H1 (cell line): ENCODE results near the gene TBCD. TPM values are rescaled to one million over a fixed set of nuclear protein-coding genes. Genes with fewer than 3 reads are reported as not detected.

ENCODE experiments used
- CTCF ChIA-PET: fragments of 300-600 bp; sonication (Branson Sonifier 250); formaldehyde crosslinking; loops from one replicate; lab custom pipeline; 2021; ENCODE audit not compliant: partially characterized antibody; lab: Charles Lee
- POLR2A ChIA-PET: fragments of 300-600 bp; sonication (Branson Sonifier 250); formaldehyde crosslinking; loops from one replicate; lab custom pipeline; 2021; ENCODE audit warnings: inconsistent platforms; ENCODE audit not compliant: partially characterized antibody; lab: Charles Lee
- DNase-seq, 2 experiments: peaks; one replicate each; pipeline versions ENCODE4 v3.0.0 to v3.0.0-alpha.2; 2010 to 2022; ENCODE audit warnings: low spot score in 2 of 2, low read depth in 1 of 2, mixed read lengths in 1 of 2
- FAIRE-seq: peaks from 2 replicates; lab custom pipeline; 2011; peaks lifted over from hg19 to GRCh38; lab: Jason Lieb, UNC
- H2AFZ ChIP-seq: 2 replicates; pipeline ENCODE4 v1.8.1; 2012; ENCODE audit warnings: low read length, inconsistent platforms
- H2AK5ac ChIP-seq: 2 replicates; pipeline ENCODE4 v1.6.1; 2013; ENCODE audit warnings: low read depth, low read length
- H2BK120ac ChIP-seq: replicated peaks from 2 replicates; pipeline ENCODE3; 2013; ENCODE audit warnings: low read depth, low read length, inconsistent platforms
- H2BK12ac ChIP-seq: 2 replicates; pipeline ENCODE4 v1.6.1; 2013; ENCODE audit warnings: low read depth, low read length
- H2BK15ac ChIP-seq: 2 replicates; pipeline ENCODE4 v1.6.1; 2013; ENCODE audit warnings: low read length
- H2BK20ac ChIP-seq: 2 replicates; pipeline ENCODE4 v1.6.1; 2013; ENCODE audit warnings: low read length
- H2BK5ac ChIP-seq: 2 replicates; pipeline ENCODE4 v1.6.1; 2013; ENCODE audit warnings: low read depth, low read length
- H3K14ac ChIP-seq: 2 replicates; pipeline ENCODE4 v1.6.1; 2013; ENCODE audit warnings: inconsistent platforms; ENCODE audit not compliant: insufficient read length
- H3K18ac ChIP-seq: 2 replicates; pipeline ENCODE4 v1.6.1; 2013; ENCODE audit warnings: low read length; ENCODE audit errors: extremely low read depth
- H3K23ac ChIP-seq: 2 replicates; pipeline ENCODE4 v1.6.1; 2013; ENCODE audit warnings: inconsistent platforms; ENCODE audit not compliant: insufficient read length
- H3K23me2 ChIP-seq: 2 replicates; pipeline ENCODE4 v1.6.1; 2013; ENCODE audit warnings: low read depth, low read length
- H3K27ac ChIP-seq: 2 replicates; pipeline ENCODE4 v1.6.1; 2011; ENCODE audit warnings: low read depth, low read length, inconsistent platforms
- H3K27me3 ChIP-seq, 4 experiments: replicated peaks in 1 of 4; 1 replicate in 1 of 4; 2 replicates in 3 of 4; pipeline versions ENCODE4 v1.6.1 to v1.8.1; 2011 to 2013; ENCODE audit warnings: low read length in 3 of 4, mild to moderate bottlenecking in 3 of 4, inconsistent platforms in 2 of 4, mixed read lengths in 2 of 4, moderate library complexity in 1 of 4; ENCODE audit not compliant: control insufficient read depth in 3 of 4, insufficient read depth in 3 of 4; ENCODE audit errors: extremely low read depth in 1 of 4
- H3K36me3 ChIP-seq, 4 experiments: 2 replicates each; pipeline versions ENCODE4 v1.6.1 to v1.8.1; 2011 to 2013; ENCODE audit warnings: mild to moderate bottlenecking in 4 of 4, low read length in 3 of 4, moderate library complexity in 2 of 4, control low read depth in 1 of 4, inconsistent platforms in 1 of 4; ENCODE audit not compliant: insufficient read depth in 4 of 4, control insufficient read depth in 2 of 4
- H3K4ac ChIP-seq: replicated peaks from 2 replicates; pipeline ENCODE3; 2013; ENCODE audit warnings: low read length, low read depth, mixed read lengths, inconsistent platforms; ENCODE audit not compliant: insufficient read length
- H3K4me1 ChIP-seq, 4 experiments: replicated peaks in 1 of 4; 1 replicate in 1 of 4; 2 replicates in 3 of 4; pipeline versions ENCODE4 v1.6.1 to v1.8.1; 2011 to 2013; ENCODE audit warnings: low read length in 3 of 4, inconsistent platforms in 2 of 4, mixed read lengths in 1 of 4; ENCODE audit not compliant: insufficient read depth in 4 of 4, control insufficient read depth in 3 of 4
- H3K4me2 ChIP-seq, 2 experiments: 2 replicates each; pipeline versions ENCODE4 v1.6.1 to v1.8.1; 2011 to 2013; ENCODE audit warnings: low read depth in 2 of 2, low read length in 2 of 2, control low read depth in 1 of 2, inconsistent platforms in 1 of 2, mild to moderate bottlenecking in 1 of 2; ENCODE audit not compliant: insufficient read depth in 1 of 2
- H3K4me3 ChIP-seq, 4 experiments: fragments of 200-600, 300-600 bp in 1 of 4; sonication (generic), shearing (Covaris generic), sonication (Bioruptor Twin) in 1 of 4; 2 replicates each; pipeline versions ENCODE4 v1.5.1 to v1.8.1; 2011 to 2016; ENCODE audit warnings: low read length in 4 of 4, low read depth in 3 of 4, control low read depth in 2 of 4, inconsistent platforms in 2 of 4, mild to moderate bottlenecking in 2 of 4, mixed read lengths in 1 of 4, moderate library complexity in 1 of 4; ENCODE audit not compliant: insufficient read depth in 2 of 4; ENCODE audit errors: extremely low read depth in 1 of 4
- H3K56ac ChIP-seq: replicated peaks from 2 replicates; pipeline ENCODE3; 2013; ENCODE audit warnings: low read depth, mild to moderate bottlenecking, mixed read lengths, low read length, inconsistent platforms; ENCODE audit not compliant: insufficient read length
- H3K79me1 ChIP-seq: 2 replicates; pipeline ENCODE4 v1.6.1; 2013; ENCODE audit warnings: low read depth, low read length, control low read depth
- H3K79me2 ChIP-seq, 2 experiments: 2 replicates each; pipeline versions ENCODE4 v1.6.1 to v1.8.1; 2012 to 2013; ENCODE audit warnings: low read length in 2 of 2, mild to moderate bottlenecking in 2 of 2, inconsistent platforms in 1 of 2; ENCODE audit not compliant: insufficient read depth in 2 of 2, control insufficient read depth in 1 of 2
- H3K9ac ChIP-seq, 4 experiments: replicated peaks in 1 of 4; 1 replicate in 1 of 4; 2 replicates in 3 of 4; pipeline versions ENCODE4 v1.6.1 to v1.8.1; 2011 to 2013; ENCODE audit warnings: low read depth in 3 of 4, low read length in 3 of 4, control low read depth in 2 of 4, mild to moderate bottlenecking in 2 of 4, moderate library complexity in 2 of 4, inconsistent platforms in 1 of 4; ENCODE audit errors: extremely low read depth in 1 of 4
- H3K9me3 ChIP-seq, 2 experiments: 2 replicates each; pipeline versions ENCODE4 v1.6.1 to v1.8.1; 2012 to 2013; ENCODE audit warnings: mild to moderate bottlenecking in 2 of 2, moderate library complexity in 2 of 2, control low read depth in 1 of 2, inconsistent platforms in 1 of 2, low read depth in 1 of 2, low read length in 1 of 2, mixed read lengths in 1 of 2; ENCODE audit not compliant: insufficient read depth in 2 of 2
- H4K20me1 ChIP-seq, 2 experiments: replicated peaks in 1 of 2; 2 replicates each; pipeline versions ENCODE3 to v1.8.1; 2011 to 2013; ENCODE audit warnings: inconsistent platforms in 2 of 2, low read length in 2 of 2, mild to moderate bottlenecking in 1 of 2; ENCODE audit not compliant: insufficient read depth in 2 of 2, control insufficient read depth in 1 of 2
- H4K5ac ChIP-seq: 2 replicates; pipeline ENCODE4 v1.6.1; 2013; ENCODE audit warnings: low read length, low read depth, mixed read lengths, inconsistent platforms; ENCODE audit not compliant: insufficient read length
- H4K8ac ChIP-seq: 2 replicates; pipeline ENCODE4 v1.8.0; 2013; ENCODE audit warnings: mild to moderate bottlenecking, moderate library complexity, low read length, inconsistent platforms; ENCODE audit not compliant: insufficient read depth; ENCODE audit errors: extremely low read depth
- H4K91ac ChIP-seq: replicated peaks from 2 replicates; pipeline ENCODE3; 2013; ENCODE audit warnings: low read length, mixed read lengths, inconsistent platforms; ENCODE audit not compliant: insufficient read length
- JUND ChIP-seq: IDR thresholded peaks from 2 replicates; pipeline ENCODE4 v1.6.1; 2011; ENCODE audit warnings: mild to moderate bottlenecking, improper control_type of control experiment, low read length
- KDM5A ChIP-seq: fragments of 200-600 bp; IDR thresholded peaks from 2 replicates; pipeline ENCODE4 v1.7.1; 2012; ENCODE audit warnings: mild to moderate bottlenecking, low read length, inconsistent platforms, mixed read lengths
- MAFK ChIP-seq: IDR thresholded peaks from 2 replicates; pipeline ENCODE4 v1.6.1; 2012; ENCODE audit warnings: low read depth, mild to moderate bottlenecking, improper control_type of control experiment, low read length
- POLR2AphosphoS5 ChIP-seq: IDR thresholded peaks from 2 replicates; pipeline ENCODE4 v1.6.1; 2011; ENCODE audit warnings: low read depth, low read length
- RBBP5 ChIP-seq: IDR thresholded peaks from 2 replicates; pipeline ENCODE4 v1.7.1; 2012; ENCODE audit warnings: low read depth, mild to moderate bottlenecking, inconsistent platforms, low read length, moderate library complexity, borderline replicate concordance
- SIN3A ChIP-seq, 2 experiments: IDR thresholded peaks in 1 of 2; conservative IDR thresholded peaks in 1 of 2; 2 replicates each; pipeline ENCODE4 v1.6.1; 2011 to 2012; ENCODE audit warnings: low read length in 2 of 2, improper control_type of control experiment in 1 of 2, low read depth in 1 of 2, mild to moderate bottlenecking in 1 of 2
- SRF ChIP-seq: IDR thresholded peaks from 2 replicates; pipeline ENCODE4 v1.6.1; 2011; ENCODE audit warnings: mild to moderate bottlenecking, low read depth, low read length, moderate library complexity
- WGBS, 2 experiments: shearing (Covaris generic) in 1 of 2; methylation state at CpG; one replicate each; pipeline versions ENCODE4 v1.1.6 to v1.1.7; 2013 to 2015; ENCODE audit warnings: low lambda C conversion rate in 2 of 2, mixed read lengths in 2 of 2, inconsistent platforms in 1 of 2, low coverage in 1 of 2, missing lambda C conversion rate in 1 of 2; ENCODE audit not compliant: insufficient replicate concordance in 2 of 2, insufficient coverage in 1 of 2, insufficient read length in 1 of 2; ENCODE audit errors: extremely low coverage in 1 of 2, missing lambda C conversion rate in 1 of 2; 5-methylcytosine and 5-hydroxymethylcytosine counted together
- polyA plus RNA-seq, 7 experiments: library from polyadenylated mRNA; depleted of rRNA in 3 of 7; stranded (reverse) in 5 of 7; unstranded in 2 of 7; fragments of >200 nt in 5 of 7; fragments of 200-250 nt in 2 of 7; gene quantifications; 1 replicate in 5 of 7; 2 replicates in 1 of 7; 4 replicates in 1 of 7; pipeline versions ENCODE4 v1.2.1 to v1.2.3, GENCODE V29; 2011 to 2013; ENCODE audit warnings: missing spikeins in 2 of 7, mixed read lengths in 2 of 7
- total RNA-seq: library from RNA; stranded (reverse); fragmentation: NEBNext Ultra II Directional; extraction: Animal tissue kit (Norgen Biotek cat#: 25700); gene quantifications from 2 replicates; pipeline ENCODE4 v1.2.1, GENCODE V29; 2021

The TBCD gene
- total and polyA plus RNA-seq, 2 of the 8 experiments (the other 6 are each of a cell fraction or from before 2014, with no cell fraction given): 118 to 162 TPM

DNA sequence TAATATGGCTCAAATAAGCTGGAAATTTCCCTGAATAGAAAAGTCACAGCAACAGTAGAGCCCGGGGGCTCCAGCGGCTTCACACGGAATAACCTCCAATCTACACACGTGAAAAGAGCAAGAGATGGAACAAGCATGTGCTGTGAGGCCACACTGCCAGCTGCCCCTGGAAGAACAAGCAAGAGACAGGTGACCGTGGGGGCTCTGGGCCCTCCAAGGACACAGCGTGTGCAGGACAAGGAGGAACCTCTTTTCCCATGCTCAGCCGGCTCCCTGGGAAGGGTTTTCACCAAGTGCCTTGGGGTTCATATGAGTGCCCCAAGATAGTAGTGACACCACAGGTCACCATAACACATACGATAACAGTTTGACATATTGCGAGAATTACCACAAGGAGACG lies 198.1 kb downstream of the TBCD start:
- H3K9me3 ChIP-seq: peaks cover 62 to 70% of the 10 kb centered on the region in 2 experiments
- WGBS, 2 experiments: 95% methylated on average over 10 of the region's 10 CpGs; no CpG with 5 or more reads in 1 of the 2 experiments

More for the DNA sequence above, 198.1 kb downstream of the TBCD start:
- no peak overlapping the region for H3K23ac ChIP-seq
- H3K79me2 ChIP-seq: no peaks in the 10 kb centered on the region
- H3K14ac ChIP-seq: no peak overlapping the region
- no peak overlapping the region for H3K27ac ChIP-seq
- no peak overlapping the region for H2BK5ac ChIP-seq
- no peaks in the 10 kb centered on the region for H3K4me1 ChIP-seq
- H2BK12ac ChIP-seq: no peak overlapping the region
- H4K8ac ChIP-seq: no peak overlapping the region
- no peak for DNase-seq
- no peaks in the 10 kb centered on the region for H4K20me1 ChIP-seq
- H2AK5ac ChIP-seq: no peak overlapping the region
- H4K5ac ChIP-seq: no peak overlapping the region
- ChIA-PET CTCF (no interaction called here), POLR2A (no interaction called here)
- H2BK20ac ChIP-seq: no peak overlapping the region
- H2BK120ac ChIP-seq: no peak overlapping the region
- no peak overlapping the region for H3K4me3 ChIP-seq
- no peak for FAIRE-seq
- H2AFZ ChIP-seq: no peak overlapping the region
- no peaks in the 10 kb centered on the region for H3K79me1 ChIP-seq
- no peak overlapping the region for H4K91ac ChIP-seq
- no peak overlapping the region for H2BK15ac ChIP-seq
- no peaks in the 10 kb centered on the region for H3K27me3 ChIP-seq
- H3K36me3 ChIP-seq: peaks cover 0 to 4% (median 0%) of the 10 kb centered on the region in 4 experiments; a peak in 4 of 8 replicates
- no peak for TF ChIP-seq RBBP5
- TF ChIP-seq POLR2AphosphoS5: no peak
- no peak for TF ChIP-seq SRF
- TF ChIP-seq JUND: no peak
- no peak for TF ChIP-seq KDM5A
- no peak for TF ChIP-seq MAFK
- TF ChIP-seq SIN3A (conservative IDR thresholded peaks at IDR 0.05 in 1 of 2, IDR thresholded peaks at IDR 0.05 in 1 of 2; ENCODE audit: low read depth in 1 of 2, low read length in 2 of 2): no peak
- no peaks in the 10 kb centered on the region for H3K23me2 ChIP-seq
- no peak overlapping the region for H3K9ac ChIP-seq
- H3K56ac ChIP-seq: no peak overlapping the region
- H3K4ac ChIP-seq: no peak overlapping the region
- H3K18ac ChIP-seq: no peak overlapping the region
- H3K4me2 ChIP-seq: no peak overlapping the region
